ENCODE data around the gene AMBRA1. TPM values are rescaled to one million over a fixed set of nuclear protein-coding genes. Genes with fewer than 3 reads are reported as not detected.

The AMBRA1 gene
- total RNA-seq, 1 donor, result 23.7 TPM

- TF ChIP-seq, protein P1, sequence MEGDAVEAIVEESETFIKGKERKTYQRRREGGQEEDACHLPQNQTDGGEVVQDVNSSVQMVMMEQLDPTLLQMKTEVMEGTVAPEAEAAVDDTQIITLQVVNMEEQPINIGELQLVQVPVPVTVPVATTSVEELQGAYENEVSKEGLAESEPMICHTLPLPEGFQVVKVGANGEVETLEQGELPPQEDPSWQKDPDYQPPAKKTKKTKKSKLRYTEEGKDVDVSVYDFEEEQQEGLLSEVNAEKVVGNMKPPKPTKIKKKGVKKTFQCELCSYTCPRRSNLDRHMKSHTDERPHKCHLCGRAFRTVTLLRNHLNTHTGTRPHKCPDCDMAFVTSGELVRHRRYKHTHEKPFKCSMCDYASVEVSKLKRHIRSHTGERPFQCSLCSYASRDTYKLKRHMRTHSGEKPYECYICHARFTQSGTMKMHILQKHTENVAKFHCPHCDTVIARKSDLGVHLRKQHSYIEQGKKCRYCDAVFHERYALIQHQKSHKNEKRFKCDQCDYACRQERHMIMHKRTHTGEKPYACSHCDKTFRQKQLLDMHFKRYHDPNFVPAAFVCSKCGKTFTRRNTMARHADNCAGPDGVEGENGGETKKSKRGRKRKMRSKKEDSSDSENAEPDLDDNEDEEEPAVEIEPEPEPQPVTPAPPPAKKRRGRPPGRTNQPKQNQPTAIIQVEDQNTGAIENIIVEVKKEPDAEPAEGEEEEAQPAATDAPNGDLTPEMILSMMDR (IDR thresholded peaks at IDR 0.05; ENCODE audit: insufficient read depth, low read depth, low read length), result no peak
- DNase-seq (ENCODE audit: low read depth), result no peak
- H3K4me3 ChIP-seq (ENCODE audit: low read depth, low read length), result no peak overlapping the region
These were observed 81.5 kb downstream of the AMBRA1 start for GRCh38 chr11:46512261-46512881.

DNA sequence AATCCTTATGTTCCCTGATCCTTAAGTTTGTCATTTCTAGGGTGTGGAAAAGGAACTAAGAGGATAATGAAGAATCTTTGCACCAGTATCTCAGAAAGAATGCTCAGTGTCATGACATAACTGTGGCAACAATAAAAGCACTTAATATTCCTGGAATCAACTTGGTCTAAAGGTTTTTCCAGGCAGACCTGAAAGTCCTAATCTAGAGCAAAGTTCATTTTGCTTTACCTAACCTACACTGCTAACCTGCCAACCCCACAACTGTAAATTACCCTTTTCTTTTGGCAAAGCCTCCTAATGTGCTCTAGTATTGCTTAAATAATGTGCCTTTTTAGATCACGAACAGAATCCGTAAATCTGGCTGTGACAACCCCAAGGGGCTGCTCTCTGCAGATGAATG, 82.5 kb downstream of the AMBRA1 start:
- DNase-seq (ENCODE audit: low read depth), result no peak
- TF ChIP-seq, protein P1 (IDR thresholded peaks at IDR 0.05; ENCODE audit: insufficient read depth, low read depth, low read length), result no peak
- no peak overlapping the region for H3K4me3 ChIP-seq (ENCODE audit: low read depth, low read length)

- no peak overlapping the region for H3K4me3 ChIP-seq (ENCODE audit: low read depth, low read length)
- TF ChIP-seq, protein P1 (IDR thresholded peaks at IDR 0.05; ENCODE audit: insufficient read depth, low read depth, low read length), result no peak
- no peak for DNase-seq (ENCODE audit: low read depth)
These were observed 85.5 kb downstream of the AMBRA1 start for GRCh38 chr11:46508360-46508759.

GRCh38 chr11:46506483-46506791, 87.4 kb downstream of the AMBRA1 start:
- DNase-seq (ENCODE audit: low read depth), result no peak
- H3K4me3 ChIP-seq (ENCODE audit: low read depth, low read length), result no peak overlapping the region
- TF ChIP-seq, protein P1 (IDR thresholded peaks at IDR 0.05; ENCODE audit: insufficient read depth, low read depth, low read length), result no peak

DNA sequence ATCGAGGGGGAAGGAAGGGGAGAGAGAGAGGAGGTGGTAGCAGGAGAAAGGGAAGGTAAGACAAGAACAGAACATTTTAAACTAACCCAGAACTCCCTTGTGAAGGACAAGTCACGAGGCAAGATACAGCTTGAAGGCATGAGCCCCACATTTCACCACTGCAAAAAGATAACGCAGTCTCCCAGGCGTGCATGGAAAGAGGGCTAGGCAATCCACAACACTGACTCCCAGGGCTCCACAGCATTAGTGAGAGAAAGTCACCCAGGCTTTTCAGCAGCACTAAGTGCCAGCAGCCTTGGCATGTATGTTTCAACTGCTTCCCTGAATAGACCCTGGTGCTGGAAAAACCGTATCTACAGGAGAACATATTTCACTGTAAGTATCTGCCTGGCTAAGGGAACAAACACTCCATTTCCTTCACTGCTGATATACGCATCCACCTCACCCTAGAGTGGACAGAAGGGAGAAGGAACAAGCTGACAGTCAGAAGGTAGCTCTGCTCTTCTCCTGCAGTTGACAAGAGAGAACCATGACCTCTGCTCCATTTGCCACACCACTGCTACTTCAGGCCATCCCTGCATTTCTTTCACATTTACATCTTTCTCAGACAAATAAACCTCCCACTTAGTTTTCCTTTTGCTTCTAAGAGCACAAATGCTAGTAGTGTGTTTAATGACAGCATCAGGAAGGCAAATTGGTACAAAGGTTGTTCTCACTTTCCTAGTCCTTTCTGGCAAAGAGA, 87.9 kb downstream of the AMBRA1 start:
- no peak overlapping the region for H3K4me3 ChIP-seq (ENCODE audit: low read depth, low read length)
- no peak for DNase-seq (ENCODE audit: low read depth)
- TF ChIP-seq, protein P1 (IDR thresholded peaks at IDR 0.05; ENCODE audit: insufficient read depth, low read depth, low read length), result no peak

DNA sequence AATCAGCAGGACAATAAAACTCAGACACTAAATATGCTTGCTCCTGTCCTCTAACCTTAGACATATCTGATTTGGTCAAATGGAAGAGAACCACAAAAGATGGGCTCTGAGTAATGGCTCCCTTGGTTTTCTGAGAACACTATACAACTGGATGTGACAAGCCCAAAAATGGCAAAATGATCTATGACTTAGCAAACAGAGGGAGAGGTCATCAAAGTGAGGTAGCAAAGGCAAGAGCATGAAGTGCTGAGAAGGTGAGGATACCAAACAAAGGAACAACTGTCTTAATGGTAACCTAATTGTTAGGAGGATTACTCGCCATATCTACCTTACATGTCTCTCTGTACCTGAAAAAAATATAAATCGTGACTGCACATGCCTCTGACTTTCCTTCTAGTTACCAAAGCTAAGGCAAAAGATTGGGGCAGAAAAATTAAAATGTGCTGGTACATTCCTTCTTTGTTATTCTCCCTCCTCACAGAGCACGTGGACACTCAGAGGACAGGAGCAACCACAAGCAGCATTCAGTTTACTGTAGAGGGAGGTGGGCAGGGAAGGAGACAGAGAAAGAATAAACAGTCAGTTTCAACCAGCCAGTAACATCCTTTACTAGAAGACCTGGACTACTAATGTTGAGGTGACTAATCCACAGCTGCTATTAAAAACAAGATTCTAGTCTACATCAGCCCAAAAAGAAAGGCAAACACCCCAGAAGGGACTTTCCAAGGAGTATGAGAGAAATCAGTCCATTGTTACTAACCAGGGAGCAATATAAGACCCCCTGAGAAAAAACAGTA, 88.8 kb downstream of the AMBRA1 start:
- TF ChIP-seq, protein P1 (IDR thresholded peaks at IDR 0.05; ENCODE audit: insufficient read depth, low read depth, low read length), result no peak
- DNase-seq (ENCODE audit: low read depth), result peak; percentile 60
- no peak overlapping the region for H3K4me3 ChIP-seq (ENCODE audit: low read depth, low read length)

Data from fibroblast of villous mesenchyme (primary cell).